Measurements from ENCODE around the gene KCNE4. TPM values are rescaled to one million over a fixed set of nuclear protein-coding genes. Genes with fewer than 3 reads are reported as not detected.

The KCNE4 gene
- total and polyA plus RNA-seq, 4 donors = 0.19 to 0.42 (median 0.31) TPM

- Histone ChIP-seq H3K4me3 (ENCODE audit: low read depth in 1 of 3, low read length in 3 of 3) (no peak overlapping the region), H3K4me1 (ENCODE audit: control insufficient read depth in 4 of 4, insufficient read depth in 4 of 4, low read length in 3 of 4) (no peaks in the 10 kb centered on the region), H3K9ac (ENCODE audit: low read depth in 1 of 2, low read length in 2 of 2) (no peak overlapping the region), H3K36me3 (ENCODE audit: control insufficient read depth in 4 of 4, insufficient read depth in 3 of 4, low read depth in 1 of 4, low read length in 3 of 4) (no peaks in the 10 kb centered on the region), H3K27ac (ENCODE audit: low read depth in 1 of 2, low read length in 2 of 2) (no peak overlapping the region), H3K27me3 (ENCODE audit: control insufficient read depth in 4 of 4, insufficient read depth in 4 of 4, low read length in 3 of 4) (peaks cover 0 to 2% (median 0%) of the 10 kb centered on the region in 4 donors), H3K9me3 (ENCODE audit: control insufficient read depth in 4 of 4, low read length in 3 of 4) (no peaks in the 10 kb centered on the region)
- no peak for DNase-seq (ENCODE audit: low spot score)
- no peak for TF ChIP-seq CTCF (IDR thresholded peaks at IDR 0.05; ENCODE audit: low read depth, low read length, missing input control)
- no peak for TF ChIP-seq EGR1 (IDR thresholded peaks at IDR 0.05; ENCODE audit: low read depth in 2 of 2)
- no peak for TF ChIP-seq FOXA2 (IDR thresholded peaks at IDR 0.05)
- TF ChIP-seq HNF4G (IDR thresholded peaks at IDR 0.05) = no peak
- no peak for TF ChIP-seq RAD21 (IDR thresholded peaks at IDR 0.05)
- no peak for TF ChIP-seq REST (IDR thresholded peaks at IDR 0.05)
- TF ChIP-seq, protein P1, sequence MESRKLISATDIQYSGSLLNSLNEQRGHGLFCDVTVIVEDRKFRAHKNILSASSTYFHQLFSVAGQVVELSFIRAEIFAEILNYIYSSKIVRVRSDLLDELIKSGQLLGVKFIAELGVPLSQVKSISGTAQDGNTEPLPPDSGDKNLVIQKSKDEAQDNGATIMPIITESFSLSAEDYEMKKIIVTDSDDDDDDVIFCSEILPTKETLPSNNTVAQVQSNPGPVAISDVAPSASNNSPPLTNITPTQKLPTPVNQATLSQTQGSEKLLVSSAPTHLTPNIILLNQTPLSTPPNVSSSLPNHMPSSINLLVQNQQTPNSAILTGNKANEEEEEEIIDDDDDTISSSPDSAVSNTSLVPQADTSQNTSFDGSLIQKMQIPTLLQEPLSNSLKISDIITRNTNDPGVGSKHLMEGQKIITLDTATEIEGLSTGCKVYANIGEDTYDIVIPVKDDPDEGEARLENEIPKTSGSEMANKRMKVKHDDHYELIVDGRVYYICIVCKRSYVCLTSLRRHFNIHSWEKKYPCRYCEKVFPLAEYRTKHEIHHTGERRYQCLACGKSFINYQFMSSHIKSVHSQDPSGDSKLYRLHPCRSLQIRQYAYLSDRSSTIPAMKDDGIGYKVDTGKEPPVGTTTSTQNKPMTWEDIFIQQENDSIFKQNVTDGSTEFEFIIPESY (IDR thresholded peaks at IDR 0.05) = no peak
- no peak for TF ChIP-seq TAF1 (conservative IDR thresholded peaks at IDR 0.05)
- TF ChIP-seq ATF3 (IDR thresholded peaks at IDR 0.05) = no peak
- TF ChIP-seq NR2F2 (IDR thresholded peaks at IDR 0.05) = no peak
- TF ChIP-seq YY1 (IDR thresholded peaks at IDR 0.05) = no peak
- TF ChIP-seq HNF4A (conservative IDR thresholded peaks at IDR 0.05) = no peak
- no peak for TF ChIP-seq FOXA1 (IDR thresholded peaks at IDR 0.05)
- TF ChIP-seq RXRA (IDR thresholded peaks at IDR 0.05) = no peak
- TF ChIP-seq, protein P2, sequence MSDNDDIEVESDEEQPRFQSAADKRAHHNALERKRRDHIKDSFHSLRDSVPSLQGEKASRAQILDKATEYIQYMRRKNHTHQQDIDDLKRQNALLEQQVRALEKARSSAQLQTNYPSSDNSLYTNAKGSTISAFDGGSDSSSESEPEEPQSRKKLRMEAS (IDR thresholded peaks at IDR 0.05) = no peak
- no peak for TF ChIP-seq JUND (IDR thresholded peaks at IDR 0.05)
- no peak for TF ChIP-seq GABPA (IDR thresholded peaks at IDR 0.05 in 1 of 2, conservative IDR thresholded peaks at IDR 0.05 in 1 of 2)
- TF ChIP-seq SP1 (IDR thresholded peaks at IDR 0.05) = no peak
- 80% methylated on average over 3 of the region's 3 CpGs for WGBS
These were observed 29.8 kb downstream of the KCNE4 start for GRCh38 chr2:223081789-223082188.

Measured in liver (tissue), 9 donors.